ENCODE data around the gene WWOX. TPM values are rescaled to one million over a fixed set of nuclear protein-coding genes. Genes with fewer than 3 reads are reported as not detected.

WWOX gene
- total RNA-seq, 2 donors from 2014 or later = 10.6 to 13.1 TPM

DNA sequence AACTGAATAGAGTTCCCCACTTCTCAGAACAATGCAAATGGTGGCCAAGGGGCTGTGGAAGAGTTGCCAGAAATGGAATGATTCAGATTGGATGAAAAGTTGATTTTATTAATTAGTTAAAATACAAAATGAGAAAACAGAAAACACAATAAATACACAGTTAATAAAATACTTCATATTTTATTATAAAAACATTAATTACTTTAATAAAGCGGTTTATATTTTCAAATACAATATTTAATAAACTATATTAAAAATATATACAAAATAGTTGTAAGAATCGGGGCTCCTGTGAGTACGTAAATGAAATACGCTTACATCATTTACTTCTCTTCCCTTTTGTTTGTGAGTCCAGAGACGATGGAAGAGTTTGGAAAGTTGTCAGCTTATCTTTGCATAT is 507.6 kb downstream of the WWOX start:
- DNase-seq = no peak
- no peak for ATAC-seq
- intact Hi-C loops (cut with DNase I, micrococcal nuclease) = no loop called here

DNA sequence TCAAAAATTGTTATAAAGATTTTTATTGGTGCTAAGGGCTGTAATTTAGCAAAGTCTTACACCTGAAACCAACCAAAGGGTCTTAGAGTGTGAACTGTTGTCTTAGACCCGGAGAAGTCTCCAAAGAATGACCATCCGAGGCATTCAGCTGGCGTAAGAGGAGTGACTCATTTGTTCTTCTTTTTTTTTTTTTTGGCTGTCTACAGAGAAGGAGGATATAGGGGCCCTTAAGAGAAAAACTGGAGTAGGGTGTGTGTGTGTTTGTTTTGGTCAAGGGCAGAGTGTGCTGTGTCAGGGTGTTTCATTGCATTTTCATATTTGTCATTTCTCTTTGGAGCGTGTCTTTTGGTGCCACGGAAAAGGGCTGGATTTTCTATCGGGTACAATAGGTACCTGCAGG is 508.0 kb downstream of the WWOX start:
- no peak for DNase-seq
- intact Hi-C loops (cut with DNase I, micrococcal nuclease) = no loop called here

DNA sequence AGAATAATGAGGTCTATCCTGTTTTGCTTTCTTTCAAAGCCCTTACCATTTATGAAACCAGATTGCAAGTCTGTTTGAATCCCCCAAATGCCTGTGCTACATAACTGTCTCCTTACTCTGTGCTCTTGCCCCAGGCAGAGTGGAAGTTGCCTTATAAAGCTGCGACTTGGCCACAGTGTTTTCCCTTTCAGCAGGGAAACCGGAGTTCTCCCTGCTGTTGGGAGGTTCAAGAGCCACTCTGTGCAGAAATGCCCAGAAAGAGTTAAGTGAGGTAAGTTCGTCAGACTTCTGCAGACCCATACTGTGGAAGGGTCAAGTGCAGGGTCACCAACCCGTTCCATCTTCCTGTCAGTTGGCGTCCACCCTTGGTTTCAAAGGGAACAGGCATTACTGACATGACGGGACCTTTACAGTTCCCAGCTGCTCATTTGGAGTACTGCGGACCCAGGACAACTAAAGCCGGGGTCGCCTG is 508.9 kb downstream of the WWOX start:
- ATAC-seq (no peak), DNase-seq (no peak)

More for the DNA sequence above, 508.0 kb downstream of the WWOX start:
- peak; percentile 48 for ATAC-seq

DNA sequence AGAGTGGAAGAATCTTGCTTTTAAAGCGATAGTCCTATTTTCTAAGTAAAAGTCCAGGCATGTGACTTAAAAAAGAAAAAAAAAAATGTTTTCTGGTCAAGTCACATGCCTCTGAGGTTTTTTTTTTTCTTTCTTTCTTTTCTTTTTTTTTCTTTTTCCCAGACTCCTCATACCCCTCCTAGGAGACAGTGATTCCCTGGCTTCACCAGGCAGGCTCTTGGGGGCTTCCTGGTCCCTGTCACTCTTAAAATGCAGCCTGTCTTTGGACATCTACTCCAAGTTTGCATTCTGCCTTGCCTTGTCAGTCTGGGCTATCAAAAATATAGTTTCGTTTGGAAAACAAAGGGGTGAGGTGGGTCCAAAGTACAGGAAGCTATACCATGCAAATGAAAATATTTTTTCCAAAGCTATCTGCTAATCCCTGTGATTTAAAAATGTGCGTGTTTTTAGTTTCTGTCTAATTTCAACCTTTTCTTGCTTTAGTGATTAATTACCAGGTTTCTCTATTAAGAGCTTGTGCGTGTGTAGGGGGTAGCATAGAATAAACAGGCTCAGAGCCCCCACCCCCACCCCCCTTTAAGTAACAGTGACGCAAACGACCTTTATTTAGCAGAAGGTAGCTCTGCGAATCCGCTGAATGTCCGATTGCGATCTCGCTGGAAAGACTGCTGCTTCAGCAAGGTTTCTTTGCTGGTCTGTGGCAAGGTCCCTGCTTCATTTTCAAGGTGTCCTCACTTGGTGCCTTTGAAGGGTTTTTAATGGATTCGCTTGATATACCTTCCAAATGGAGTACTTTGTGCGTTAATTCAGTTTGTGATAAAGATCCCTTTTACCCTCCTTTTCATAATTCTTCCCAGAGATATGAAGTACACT is 510.2 kb downstream of the WWOX start:
- DNase-seq (no peak), ATAC-seq (peak; percentile 77)
- intact Hi-C loops (cut with DNase I, micrococcal nuclease) = no loop called here

More for the DNA sequence above, 508.9 kb downstream of the WWOX start:
- intact Hi-C loops (cut with DNase I, micrococcal nuclease) = no loop called here

DNA sequence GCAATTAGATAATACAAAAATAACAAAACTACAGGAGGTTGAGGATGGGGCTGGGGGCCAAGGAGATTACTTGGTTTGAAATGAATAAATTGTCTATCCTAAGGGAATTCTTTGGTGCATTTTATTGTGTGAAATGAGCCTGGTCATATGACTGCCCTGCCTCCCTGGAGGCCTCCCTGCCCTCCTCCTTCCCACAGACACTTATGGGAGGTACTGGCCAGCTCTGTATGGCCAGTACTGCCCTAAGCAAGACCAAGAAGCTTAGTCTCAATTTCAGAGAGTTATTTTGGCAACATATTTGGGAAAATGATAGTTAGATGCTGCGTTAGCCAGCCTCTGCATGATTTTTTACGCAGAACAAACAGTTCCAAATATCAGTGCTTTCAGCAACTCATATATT is 511.9 kb downstream of the WWOX start:
- ATAC-seq (no peak), DNase-seq (no peak)
- intact Hi-C loops (cut with DNase I, micrococcal nuclease) = no loop called here

DNA sequence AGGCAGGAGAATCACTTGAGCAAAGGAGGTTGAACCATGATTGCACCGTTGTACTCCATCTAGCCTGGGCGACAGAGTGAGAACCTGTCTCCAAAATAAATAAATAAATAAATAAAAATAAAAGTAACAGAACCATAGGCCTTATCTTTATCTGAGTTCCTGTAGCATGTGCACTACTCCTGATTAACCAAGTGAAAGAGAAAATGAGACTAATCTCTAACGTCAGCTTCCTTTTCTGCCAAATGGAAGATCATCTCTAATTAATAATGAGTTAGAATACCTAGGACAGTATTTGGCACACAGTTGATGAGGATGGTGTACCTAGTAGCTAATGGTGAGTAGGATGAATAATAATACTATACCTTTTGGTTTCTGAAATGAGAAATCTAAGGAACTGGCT is 520.4 kb downstream of the WWOX start:
- intact Hi-C loops (cut with DNase I, micrococcal nuclease) = no loop called here
- no peak for ATAC-seq

DNA sequence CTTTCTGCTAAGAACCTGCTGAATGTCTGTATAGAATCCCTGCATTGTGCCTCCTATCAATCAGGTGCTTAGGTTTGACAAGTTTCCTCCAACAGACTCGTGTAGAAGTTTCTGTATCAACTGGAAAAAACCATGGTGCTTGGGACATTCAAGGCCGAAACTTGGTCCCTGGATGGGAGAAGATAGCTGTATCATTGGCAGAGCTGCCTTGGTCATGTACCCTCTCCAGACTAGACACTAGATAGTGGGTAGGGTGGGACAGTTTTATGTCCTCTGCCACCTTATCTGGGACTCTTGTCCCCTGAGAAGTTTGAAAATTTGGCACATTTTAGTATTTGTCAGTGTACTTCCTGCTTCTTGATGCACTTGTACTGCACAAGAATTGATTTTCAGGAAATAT is 520.8 kb downstream of the WWOX start:
- intact Hi-C loops (cut with DNase I, micrococcal nuclease) = no loop called here
- ATAC-seq = no peak
- no peak for DNase-seq

More for the DNA sequence above, 520.4 kb downstream of the WWOX start:
- no peak for DNase-seq

DNA sequence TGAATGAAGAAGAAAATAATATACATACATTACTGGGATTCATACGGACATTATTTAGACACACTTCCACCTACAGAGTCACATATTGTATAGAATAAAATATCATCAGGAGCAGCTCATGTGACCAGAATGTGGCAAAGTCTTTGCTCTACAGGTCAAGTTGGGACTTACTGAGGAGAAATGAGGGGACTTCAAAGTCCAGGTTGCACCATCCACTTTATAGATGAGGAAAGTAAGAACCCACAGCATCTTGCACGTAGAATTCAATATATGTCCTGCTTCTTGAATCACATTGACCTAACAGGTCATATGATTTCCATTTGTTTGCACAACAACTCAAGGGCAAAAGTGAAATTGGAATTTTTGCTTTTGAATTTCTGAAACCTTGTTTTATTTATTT is 524.3 kb downstream of the WWOX start:
- no peak for DNase-seq
- intact Hi-C loops (cut with DNase I, micrococcal nuclease) = no loop called here
- ATAC-seq = no peak

DNA sequence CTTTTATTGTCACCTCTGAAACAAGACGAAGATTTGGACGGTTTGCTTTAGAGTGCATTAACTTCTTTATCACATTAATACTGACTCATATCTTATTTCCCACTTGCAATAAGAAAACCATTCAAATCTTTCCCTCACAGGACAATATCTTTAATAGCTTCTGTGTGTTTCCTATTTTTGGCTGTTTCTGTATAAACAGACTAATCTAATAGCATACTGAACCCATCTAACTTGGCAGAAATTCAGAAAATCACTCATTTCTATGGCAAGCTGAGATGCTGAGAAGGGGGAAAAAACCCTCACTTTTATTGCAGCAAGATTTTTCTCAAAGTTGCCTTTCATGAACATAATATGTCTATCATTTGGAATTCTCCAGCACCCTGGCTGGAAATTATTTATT is 524.9 kb downstream of the WWOX start:
- no peak for DNase-seq
- intact Hi-C loops (cut with DNase I, micrococcal nuclease) = no loop called here
- no peak for ATAC-seq

DNA sequence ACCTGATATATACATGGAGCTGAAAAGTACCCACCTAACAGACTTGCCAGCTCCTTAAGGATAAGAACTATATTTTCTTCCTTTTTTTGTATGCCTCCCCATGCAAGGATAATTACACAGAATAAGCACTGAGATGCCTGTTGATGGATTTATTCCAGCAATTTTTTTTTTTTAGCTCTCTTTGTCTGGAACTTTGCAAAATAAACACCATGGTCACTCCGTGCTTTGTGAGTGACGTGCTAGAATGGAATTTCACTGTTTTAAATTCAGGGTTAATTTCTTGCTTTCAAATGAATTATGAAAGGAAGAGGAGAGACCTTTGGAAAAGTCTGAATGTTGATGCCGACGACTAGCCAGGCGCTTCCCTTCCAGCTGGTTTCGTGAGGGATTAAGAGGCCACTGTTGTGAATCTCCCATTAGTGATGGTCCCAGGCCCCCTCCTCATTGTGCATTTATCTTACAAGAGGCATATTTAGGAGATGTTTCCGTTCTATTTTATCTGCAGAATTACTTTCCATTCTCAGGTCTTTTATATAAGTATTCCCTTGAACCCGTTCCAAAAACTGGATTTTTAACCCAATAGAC is 529.1 kb downstream of the WWOX start:
- intact Hi-C loops (cut with DNase I, micrococcal nuclease) = no loop called here
- ATAC-seq (no peak), DNase-seq (no peak)

DNA sequence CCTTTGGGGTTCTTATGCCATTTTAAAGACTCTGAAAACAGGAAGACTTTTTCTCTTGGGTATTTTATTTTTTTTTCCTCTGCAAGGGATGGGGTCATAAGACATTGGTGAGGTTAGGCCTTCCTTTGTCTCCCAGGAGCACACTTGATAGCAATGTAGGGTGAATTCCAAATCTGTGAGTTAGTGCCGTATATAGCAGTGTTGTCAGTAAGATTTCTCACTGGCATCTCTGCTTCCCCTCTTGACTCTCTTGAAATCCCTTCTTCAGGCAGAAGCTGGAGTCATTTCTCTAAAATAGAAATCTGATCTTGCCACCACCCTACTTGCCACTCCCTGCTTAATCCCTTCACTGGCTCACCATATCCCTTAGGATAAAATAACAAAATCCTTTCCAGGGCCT is 529.7 kb downstream of the WWOX start:
- ATAC-seq = no peak
- intact Hi-C loops (cut with DNase I, micrococcal nuclease) = no loop called here
- no peak for DNase-seq

DNA sequence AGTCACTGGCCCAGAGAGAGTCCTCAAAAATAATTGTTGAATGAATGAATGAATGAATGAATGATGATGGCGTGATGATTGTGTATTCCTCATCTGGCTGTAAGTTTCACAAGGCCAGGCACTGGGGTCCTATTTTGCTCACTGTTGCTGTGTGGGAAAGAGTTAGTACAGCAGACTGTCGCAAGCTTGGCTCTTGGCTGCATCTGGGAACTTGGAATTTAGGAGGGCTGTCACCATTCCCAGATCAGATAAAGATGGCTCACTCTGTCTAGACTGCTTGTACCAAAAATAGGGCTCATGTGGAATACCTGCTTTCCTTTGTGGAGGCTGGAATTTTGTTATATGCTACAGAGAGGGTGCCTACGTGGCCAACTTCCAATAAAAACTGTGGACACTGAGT is 530.6 kb downstream of the WWOX start:
- intact Hi-C loops (cut with DNase I, micrococcal nuclease) = no loop called here
- DNase-seq = no peak

DNA sequence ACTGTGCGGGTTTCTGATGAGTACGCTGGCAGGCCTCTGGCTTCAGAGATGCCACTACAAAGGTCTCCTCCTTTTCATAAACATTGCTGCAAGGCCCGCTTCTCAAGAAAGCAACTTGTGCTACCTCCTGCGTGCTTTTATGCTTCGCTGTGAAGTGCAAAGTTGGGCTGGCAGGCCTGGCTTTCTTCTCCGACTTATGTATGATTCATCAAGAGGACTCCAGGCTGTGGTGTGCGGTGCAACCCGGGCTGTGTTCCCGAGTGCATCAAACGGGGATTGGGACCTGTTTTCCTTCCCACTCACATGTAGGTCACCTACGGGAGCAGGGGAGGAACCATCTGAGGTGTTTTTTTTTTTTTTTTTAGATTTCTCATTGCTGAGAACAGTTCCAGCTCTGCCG is 534.1 kb downstream of the WWOX start:
- DNase-seq = no peak
- intact Hi-C loops (cut with DNase I, micrococcal nuclease) = no loop called here
- no peak for ATAC-seq

More for the DNA sequence above, 530.6 kb downstream of the WWOX start:
- no peak for ATAC-seq

DNA sequence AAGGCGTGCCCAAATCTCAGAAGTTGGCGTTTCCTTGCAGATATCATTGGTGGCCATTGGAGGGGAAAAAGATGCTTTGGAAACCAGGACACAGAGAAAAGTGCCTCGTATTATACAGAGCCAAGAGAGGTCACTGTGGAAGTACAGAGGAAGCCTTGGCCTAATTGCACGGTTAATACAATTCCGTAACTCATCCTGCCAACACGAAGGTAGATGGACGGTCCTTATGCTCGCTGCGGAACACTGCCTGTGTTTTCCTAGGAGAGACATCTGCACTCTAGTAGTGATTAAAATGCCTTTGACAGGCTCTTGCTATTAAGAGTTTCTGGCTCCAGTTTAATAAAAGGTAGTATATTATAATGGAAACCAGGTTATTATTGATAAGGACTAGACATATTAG is 536.4 kb downstream of the WWOX start:
- no peak for ATAC-seq
- DNase-seq = no peak
- intact Hi-C loops (cut with DNase I, micrococcal nuclease) = no loop called here

DNA sequence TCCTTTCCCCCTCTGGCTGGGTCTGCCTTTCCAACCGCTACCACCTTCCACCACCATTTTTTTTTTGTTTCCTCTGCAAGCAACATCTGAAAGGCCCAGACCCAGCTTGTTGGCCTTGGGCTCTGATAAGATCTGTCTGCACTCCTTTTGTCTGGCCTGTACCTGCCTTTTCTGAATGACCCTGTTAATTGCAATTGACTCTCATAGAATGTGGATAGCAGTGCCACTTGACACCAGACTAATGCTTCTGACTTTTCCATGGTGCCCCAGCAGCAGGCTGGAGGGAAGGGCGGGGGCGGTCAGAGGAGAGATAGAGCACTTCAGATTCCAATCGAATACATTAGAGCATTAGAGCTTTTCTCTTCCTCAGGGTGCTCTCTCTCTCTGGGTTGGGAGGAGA is 538.9 kb downstream of the WWOX start:
- no peak for DNase-seq
- ATAC-seq = no peak
- intact Hi-C loops (cut with DNase I, micrococcal nuclease) = no loop called here

DNA sequence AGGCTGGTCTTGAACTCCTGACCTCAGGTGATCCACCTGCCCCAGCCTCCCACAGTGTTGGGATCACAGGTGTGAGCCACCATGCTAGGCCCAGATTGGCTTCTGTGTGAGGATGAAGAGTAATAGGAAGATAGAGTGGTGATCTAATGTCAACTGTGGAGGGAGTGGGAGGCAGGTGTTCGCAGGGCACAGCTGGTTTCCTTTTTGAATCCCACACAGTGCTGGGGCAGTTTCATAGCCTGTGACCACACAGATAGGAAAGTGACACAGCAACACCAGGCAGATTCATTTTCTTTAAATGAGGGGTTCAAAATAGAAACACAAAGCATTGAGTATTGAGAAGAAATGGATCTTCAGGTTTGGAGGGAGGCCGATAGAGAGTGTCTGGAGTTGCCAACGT is 540.3 kb downstream of the WWOX start:
- intact Hi-C loops (cut with DNase I, micrococcal nuclease) = no loop called here
- no peak for ATAC-seq

DNA sequence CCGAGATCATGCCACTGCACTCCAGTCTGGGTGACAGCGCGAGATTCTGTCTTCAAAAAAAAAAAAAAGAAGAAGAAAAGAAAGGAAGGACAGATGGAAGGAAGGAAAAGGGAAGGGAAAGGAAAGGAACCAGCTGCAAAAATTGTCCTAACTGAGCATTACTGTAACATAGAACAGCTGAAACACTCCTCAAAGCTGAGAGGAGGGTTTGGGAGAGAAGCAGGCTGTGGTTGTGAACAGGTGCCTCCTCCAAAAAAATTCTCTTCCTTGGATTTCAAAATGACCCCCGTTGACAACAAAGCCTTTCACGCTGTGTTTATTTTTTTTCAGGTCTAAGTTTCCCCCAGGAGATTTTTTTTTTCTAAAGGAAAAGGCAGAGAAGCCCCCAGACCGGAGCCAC is 541.4 kb downstream of the WWOX start:
- intact Hi-C loops (cut with DNase I, micrococcal nuclease) = no loop called here
- no peak for DNase-seq
- no peak for ATAC-seq

More for the DNA sequence above, 540.3 kb downstream of the WWOX start:
- no peak for DNase-seq

DNA sequence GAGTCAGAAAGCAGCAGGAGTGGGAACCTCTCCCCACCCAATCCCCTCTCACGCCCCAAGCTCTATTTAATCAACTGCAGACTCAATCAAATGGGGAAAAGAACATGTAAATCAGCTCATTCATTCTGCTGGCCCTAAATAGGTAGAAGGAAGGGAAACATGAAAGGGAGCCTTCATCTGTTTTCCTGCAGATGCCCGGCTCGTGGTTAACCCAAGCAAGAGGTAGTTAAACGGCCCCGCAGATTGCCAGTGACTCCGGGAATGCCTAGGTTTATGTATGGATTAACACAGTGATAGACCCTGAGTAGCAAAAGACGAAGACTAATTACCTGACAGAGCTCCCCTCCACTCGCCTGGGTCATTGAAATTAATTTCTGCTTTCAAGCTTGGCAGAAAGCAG is 542.0 kb downstream of the WWOX start:
- intact Hi-C loops (cut with DNase I, micrococcal nuclease) = no loop called here
- DNase-seq (no peak), ATAC-seq (no peak)

DNA sequence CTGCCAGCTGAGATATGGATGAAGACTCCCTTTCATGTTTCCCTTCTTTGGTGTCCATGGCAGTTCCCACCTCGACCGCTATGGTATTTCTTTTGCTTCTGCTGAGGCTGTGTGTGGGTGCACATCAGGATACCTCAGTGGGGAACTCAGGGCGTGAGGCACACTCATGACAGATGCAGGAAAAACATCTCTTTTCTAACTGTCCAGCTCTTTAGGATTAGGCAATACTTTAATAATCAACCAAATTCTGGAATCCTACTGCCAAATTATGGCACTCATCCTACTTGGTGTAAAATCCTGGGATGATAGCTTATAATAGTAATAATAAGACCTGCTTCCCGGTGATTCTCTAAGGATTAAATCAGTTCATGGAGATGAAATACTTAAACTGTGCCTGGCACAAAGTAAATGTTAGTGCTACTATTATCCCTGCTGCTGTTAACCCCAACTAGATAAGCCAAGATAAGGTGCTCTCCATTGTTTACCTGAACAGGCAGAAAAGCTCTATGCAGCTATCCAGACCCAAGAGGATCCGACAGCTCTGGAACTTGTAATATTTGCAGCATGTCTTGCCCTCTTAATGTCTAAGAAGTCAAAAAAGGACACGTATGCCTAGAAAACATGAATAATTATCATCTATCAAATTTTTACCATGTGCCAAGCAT is 543.3 kb downstream of the WWOX start:
- ATAC-seq (no peak), DNase-seq (no peak)
- intact Hi-C loops (cut with DNase I, micrococcal nuclease) = no loop called here

DNA sequence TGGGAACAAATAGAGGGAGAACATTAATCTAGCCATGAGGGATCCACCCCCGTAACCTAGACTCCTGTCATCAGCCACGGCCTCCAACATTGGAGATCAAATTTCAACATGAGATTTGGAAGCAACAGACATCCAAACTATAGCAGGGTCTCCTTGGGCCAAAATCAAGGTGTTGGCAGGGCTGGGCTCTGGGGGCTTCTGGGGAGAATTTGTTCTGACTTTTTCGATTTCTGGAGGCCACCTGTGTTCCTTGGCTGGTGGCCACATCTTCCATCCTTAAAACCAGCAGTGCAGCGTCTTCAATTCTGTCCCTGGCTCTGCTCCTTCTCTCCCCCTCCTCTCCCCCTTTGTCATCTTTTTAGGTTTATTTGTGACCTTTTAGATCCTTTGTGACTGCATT is 546.2 kb downstream of the WWOX start:
- DNase-seq (no peak), ATAC-seq (no peak)
- intact Hi-C loops (cut with DNase I, micrococcal nuclease) = no loop called here
